Measurements from ENCODE around the gene PLCE1.

The PLCE1 gene

GRCh38 chr10:94042001-94042833, 48.5 kb downstream of the PLCE1 start:
- H3K4me1 ChIP-seq (ENCODE audit: insufficient read depth, low read length, poor library complexity, severe bottlenecking) = no peaks in the 10 kb centered on the region
- no peak overlapping the region for H3K4me3 ChIP-seq (ENCODE audit: low read length, poor library complexity, severe bottlenecking)
- no peaks in the 10 kb centered on the region for H3K79me2 ChIP-seq (ENCODE audit: insufficient read depth, low read length)
- TF ChIP-seq, protein P1, sequence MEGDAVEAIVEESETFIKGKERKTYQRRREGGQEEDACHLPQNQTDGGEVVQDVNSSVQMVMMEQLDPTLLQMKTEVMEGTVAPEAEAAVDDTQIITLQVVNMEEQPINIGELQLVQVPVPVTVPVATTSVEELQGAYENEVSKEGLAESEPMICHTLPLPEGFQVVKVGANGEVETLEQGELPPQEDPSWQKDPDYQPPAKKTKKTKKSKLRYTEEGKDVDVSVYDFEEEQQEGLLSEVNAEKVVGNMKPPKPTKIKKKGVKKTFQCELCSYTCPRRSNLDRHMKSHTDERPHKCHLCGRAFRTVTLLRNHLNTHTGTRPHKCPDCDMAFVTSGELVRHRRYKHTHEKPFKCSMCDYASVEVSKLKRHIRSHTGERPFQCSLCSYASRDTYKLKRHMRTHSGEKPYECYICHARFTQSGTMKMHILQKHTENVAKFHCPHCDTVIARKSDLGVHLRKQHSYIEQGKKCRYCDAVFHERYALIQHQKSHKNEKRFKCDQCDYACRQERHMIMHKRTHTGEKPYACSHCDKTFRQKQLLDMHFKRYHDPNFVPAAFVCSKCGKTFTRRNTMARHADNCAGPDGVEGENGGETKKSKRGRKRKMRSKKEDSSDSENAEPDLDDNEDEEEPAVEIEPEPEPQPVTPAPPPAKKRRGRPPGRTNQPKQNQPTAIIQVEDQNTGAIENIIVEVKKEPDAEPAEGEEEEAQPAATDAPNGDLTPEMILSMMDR (conservative IDR thresholded peaks at IDR 0.05; ENCODE audit: low read length) = no peak
- no peak for TF ChIP-seq EZH2phosphoT487 (IDR thresholded peaks at IDR 0.05; ENCODE audit: borderline replicate concordance)
- H3K9me2 ChIP-seq (replicated peaks; ENCODE audit: low read depth, low read length) = no peaks in the 10 kb centered on the region
- H3K4me2 ChIP-seq (ENCODE audit: low read depth, low read length, poor library complexity, severe bottlenecking) = no peak overlapping the region
- H3K36me3 ChIP-seq (ENCODE audit: insufficient read depth, low read length) = no peaks in the 10 kb centered on the region
- H4K20me1 ChIP-seq (ENCODE audit: insufficient read depth, low read length, poor library complexity, severe bottlenecking) = no peaks in the 10 kb centered on the region
- H3F3A ChIP-seq (ENCODE audit: low read depth) = no peaks in the 10 kb centered on the region
- H3K27me3 ChIP-seq (ENCODE audit: insufficient read depth, low read length, poor library complexity, severe bottlenecking) = no peaks in the 10 kb centered on the region
- H3K9me3 ChIP-seq (ENCODE audit: insufficient read depth, low read depth, low read length) = no peaks in the 10 kb centered on the region
- H3K9ac ChIP-seq (ENCODE audit: low read depth, low read length, poor library complexity, severe bottlenecking) = no peak overlapping the region
- no peak overlapping the region for H2AFZ ChIP-seq (ENCODE audit: low read length)

DNA sequence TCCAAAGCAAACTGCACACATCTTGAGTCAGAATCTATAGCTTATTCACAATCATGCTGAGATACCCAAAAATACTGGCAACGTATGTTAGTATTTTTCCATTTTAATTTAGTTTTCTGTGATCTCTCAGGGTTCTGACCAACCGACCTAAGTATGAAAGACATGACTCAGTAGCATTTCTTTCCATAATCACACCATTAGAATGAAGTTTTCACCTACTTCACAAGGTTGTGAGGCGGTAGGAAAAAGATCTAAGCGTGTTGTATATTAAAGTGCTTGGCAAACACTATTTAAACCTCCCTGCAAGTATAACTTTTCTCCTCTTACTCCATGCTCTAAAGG, 49.1 kb downstream of the PLCE1 start:
- H3K9me2 ChIP-seq (replicated peaks; ENCODE audit: low read depth, low read length) = no peaks in the 10 kb centered on the region
- H3K27me3 ChIP-seq (ENCODE audit: insufficient read depth, low read length, poor library complexity, severe bottlenecking) = no peaks in the 10 kb centered on the region
- TF ChIP-seq, protein P1 (conservative IDR thresholded peaks at IDR 0.05; ENCODE audit: low read length) = no peak
- TF ChIP-seq EZH2phosphoT487 (IDR thresholded peaks at IDR 0.05; ENCODE audit: borderline replicate concordance) = no peak
- H3K4me3 ChIP-seq (ENCODE audit: low read length, poor library complexity, severe bottlenecking) = no peak overlapping the region
- no peaks in the 10 kb centered on the region for H4K20me1 ChIP-seq (ENCODE audit: insufficient read depth, low read length, poor library complexity, severe bottlenecking)
- no peak overlapping the region for H3K9ac ChIP-seq (ENCODE audit: low read depth, low read length, poor library complexity, severe bottlenecking)
- H3K4me1 ChIP-seq (ENCODE audit: insufficient read depth, low read length, poor library complexity, severe bottlenecking) = no peaks in the 10 kb centered on the region
- H3K36me3 ChIP-seq (ENCODE audit: insufficient read depth, low read length) = no peaks in the 10 kb centered on the region
- H2AFZ ChIP-seq (ENCODE audit: low read length) = no peak overlapping the region
- no peaks in the 10 kb centered on the region for H3K79me2 ChIP-seq (ENCODE audit: insufficient read depth, low read length)
- no peaks in the 10 kb centered on the region for H3K9me3 ChIP-seq (ENCODE audit: insufficient read depth, low read depth, low read length)
- no peaks in the 10 kb centered on the region for H3F3A ChIP-seq (ENCODE audit: low read depth)
- no peak overlapping the region for H3K4me2 ChIP-seq (ENCODE audit: low read depth, low read length, poor library complexity, severe bottlenecking)
